Osteocyte (in vitro differentiated cells): ENCODE measurements around the gene HEXB. TPM values are rescaled to one million over a fixed set of nuclear protein-coding genes. Genes with fewer than 3 reads are reported as not detected.

ENCODE experiments used
- DNase-seq: peaks from one replicate; pipeline ENCODE4 v3.0.0; 2021; ENCODE audit warnings: mixed read lengths; ENCODE audit not compliant: unreplicated experiment; ENCODE audit errors: extremely low spot score
- H3K27ac Mint-ChIP-seq: one replicate; pipeline ENCODE4 v1.8.0; 2021; ENCODE audit warnings: mild to moderate bottlenecking, mixed read lengths; ENCODE audit not compliant: unreplicated experiment
- H3K27me3 Mint-ChIP-seq: one replicate; pipeline ENCODE4 v1.8.0; 2021; ENCODE audit warnings: mixed read lengths; ENCODE audit not compliant: unreplicated experiment
- H3K36me3 Mint-ChIP-seq: one replicate; pipeline ENCODE4 v1.8.0; 2021; ENCODE audit warnings: mixed read lengths; ENCODE audit not compliant: unreplicated experiment
- H3K4me1 Mint-ChIP-seq: one replicate; pipeline ENCODE4 v1.8.0; 2021; ENCODE audit warnings: mixed read lengths; ENCODE audit not compliant: unreplicated experiment
- H3K4me3 Mint-ChIP-seq: one replicate; pipeline ENCODE4 v1.8.0; 2021; ENCODE audit warnings: mild to moderate bottlenecking, moderate library complexity, mixed read lengths; ENCODE audit not compliant: unreplicated experiment
- H3K9me3 Mint-ChIP-seq: one replicate; pipeline ENCODE4 v1.8.0; 2021; ENCODE audit warnings: mixed read lengths; ENCODE audit not compliant: unreplicated experiment
- CTCF ChIP-seq: fragments of 200-600 bp; sonication (generic); IDR thresholded peaks from 2 replicates; pipeline ENCODE4 v1.5.0; 2021; ENCODE audit warnings: antibody characterized with exemption, mild to moderate bottlenecking, moderate library complexity
- total RNA-seq: library from RNA; stranded (reverse); gene quantifications from 2 replicates; pipeline ENCODE4 v1.2.1, GENCODE V29; 2021

Gene HEXB
- total RNA-seq, 1 donor from 2014 or later, result 153 TPM

GRCh38 chr5:74655716-74656115 is 29.3 kb upstream of the HEXB start:
- H3K27me3 Mint-ChIP-seq, result no peaks in the 10 kb centered on the region
- TF ChIP-seq CTCF, result no peak
- H3K27ac Mint-ChIP-seq, result no peak overlapping the region
- peaks cover 5% of the 10 kb centered on the region for H3K4me1 Mint-ChIP-seq
- no peaks in the 10 kb centered on the region for H3K9me3 Mint-ChIP-seq
- H3K4me3 Mint-ChIP-seq, result no peak overlapping the region
- DNase-seq, result no peak
- no peaks in the 10 kb centered on the region for H3K36me3 Mint-ChIP-seq

GRCh38 chr5:74657165-74657564 is 27.9 kb upstream of the HEXB start:
- H3K9me3 Mint-ChIP-seq, result no peaks in the 10 kb centered on the region
- no peak overlapping the region for H3K27ac Mint-ChIP-seq
- no peaks in the 10 kb centered on the region for H3K36me3 Mint-ChIP-seq
- no peaks in the 10 kb centered on the region for H3K27me3 Mint-ChIP-seq
- no peak for DNase-seq
- no peak overlapping the region for H3K4me3 Mint-ChIP-seq
- H3K4me1 Mint-ChIP-seq, result peaks cover 12% of the 10 kb centered on the region
- no peak for TF ChIP-seq CTCF

- Mint-ChIP-seq H3K27ac (no peak overlapping the region), H3K36me3 (no peaks in the 10 kb centered on the region), H3K27me3 (no peaks in the 10 kb centered on the region), H3K9me3 (no peaks in the 10 kb centered on the region), H3K4me3 (no peak overlapping the region), H3K4me1 (peaks cover 16% of the 10 kb centered on the region)
- TF ChIP-seq CTCF, result no peak
- no peak for DNase-seq
Observed at GRCh38 chr5:74659172-74659571, 25.9 kb upstream of the HEXB start.

GRCh38 chr5:74660140-74660539 is 24.9 kb upstream of the HEXB start:
- TF ChIP-seq CTCF, result no peak
- Mint-ChIP-seq H3K4me3 (no peak overlapping the region), H3K36me3 (no peaks in the 10 kb centered on the region), H3K9me3 (no peaks in the 10 kb centered on the region), H3K27me3 (no peaks in the 10 kb centered on the region), H3K27ac (no peak overlapping the region), H3K4me1 (peaks cover 16% of the 10 kb centered on the region)
- DNase-seq, result no peak

- Mint-ChIP-seq H3K9me3 (no peaks in the 10 kb centered on the region), H3K36me3 (no peaks in the 10 kb centered on the region), H3K4me3 (no peak overlapping the region), H3K27ac (peak overlapping the region; percentile 1), H3K4me1 (peaks cover 19% of the 10 kb centered on the region), H3K27me3 (peaks cover 4% of the 10 kb centered on the region)
- TF ChIP-seq CTCF, result no peak
- no peak for DNase-seq
Observed at GRCh38 chr5:74660873-74661272, 24.2 kb upstream of the HEXB start.
